Measurements from ENCODE around the gene PLOD3.
"Not testable (repeated sequence)": the region's sequence is repeated elsewhere in the genome, so short reads cannot be mapped to it uniquely, and the experiment has no call there.

The PLOD3 gene, protein sequence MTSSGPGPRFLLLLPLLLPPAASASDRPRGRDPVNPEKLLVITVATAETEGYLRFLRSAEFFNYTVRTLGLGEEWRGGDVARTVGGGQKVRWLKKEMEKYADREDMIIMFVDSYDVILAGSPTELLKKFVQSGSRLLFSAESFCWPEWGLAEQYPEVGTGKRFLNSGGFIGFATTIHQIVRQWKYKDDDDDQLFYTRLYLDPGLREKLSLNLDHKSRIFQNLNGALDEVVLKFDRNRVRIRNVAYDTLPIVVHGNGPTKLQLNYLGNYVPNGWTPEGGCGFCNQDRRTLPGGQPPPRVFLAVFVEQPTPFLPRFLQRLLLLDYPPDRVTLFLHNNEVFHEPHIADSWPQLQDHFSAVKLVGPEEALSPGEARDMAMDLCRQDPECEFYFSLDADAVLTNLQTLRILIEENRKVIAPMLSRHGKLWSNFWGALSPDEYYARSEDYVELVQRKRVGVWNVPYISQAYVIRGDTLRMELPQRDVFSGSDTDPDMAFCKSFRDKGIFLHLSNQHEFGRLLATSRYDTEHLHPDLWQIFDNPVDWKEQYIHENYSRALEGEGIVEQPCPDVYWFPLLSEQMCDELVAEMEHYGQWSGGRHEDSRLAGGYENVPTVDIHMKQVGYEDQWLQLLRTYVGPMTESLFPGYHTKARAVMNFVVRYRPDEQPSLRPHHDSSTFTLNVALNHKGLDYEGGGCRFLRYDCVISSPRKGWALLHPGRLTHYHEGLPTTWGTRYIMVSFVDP

DNA sequence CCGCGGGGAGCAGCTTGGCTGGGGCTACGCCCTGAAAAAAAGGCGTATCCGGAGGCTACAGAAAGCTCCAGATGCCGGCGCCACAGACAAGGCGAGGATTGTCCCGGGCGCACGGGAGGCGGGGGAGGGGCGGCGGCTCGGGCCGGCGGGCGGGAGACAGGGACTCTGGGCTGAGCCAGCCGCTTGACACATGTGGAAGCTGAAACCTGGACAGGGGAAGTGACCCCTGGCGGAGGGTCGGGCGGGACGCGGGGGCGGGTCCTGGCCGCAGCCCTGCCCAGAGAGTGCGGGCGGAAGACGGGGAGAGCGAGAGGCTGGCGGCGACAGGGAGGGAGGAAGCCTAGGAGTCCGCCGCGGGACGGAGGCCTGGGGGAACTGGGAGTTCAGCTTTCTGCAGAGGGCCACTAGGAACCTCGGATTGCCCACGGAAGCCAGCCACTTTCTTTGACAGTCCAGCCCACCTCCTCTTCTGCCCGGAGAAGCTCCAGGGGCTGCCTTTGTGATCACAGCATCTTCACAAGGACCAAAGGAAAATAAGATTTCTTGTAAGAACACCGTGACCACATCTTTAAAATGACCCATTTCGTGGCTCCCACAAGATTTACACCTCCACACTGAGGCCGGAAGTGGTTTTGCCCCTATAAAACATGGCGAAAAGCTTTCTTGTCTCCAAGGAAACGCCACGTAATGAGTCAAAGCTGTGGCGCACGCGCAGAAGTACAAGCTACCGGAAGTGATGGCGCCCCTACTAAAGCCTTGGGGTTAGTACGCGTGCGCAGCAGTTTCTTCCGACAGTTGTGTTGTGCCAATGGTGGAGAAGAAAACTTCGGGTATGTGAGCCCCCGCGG is at the start of gene PLOD3, which contains the start of gene ZNHIT1:
Gene PLOD3 (minus strand): TSS at position 194 of the 848 bp plus-strand sequence. CDS start 307 bp downstream, outside the sequence.
Gene ZNHIT1 (plus strand): TSS at position 778 of the 848 bp plus-strand sequence. CDS start 31 bp downstream, at position 809.
- peak; percentile 86 to 92 for DNase-seq (ENCODE audit: low read depth in 2 of 2)

- no peak for DNase-seq (ENCODE audit: low read depth in 2 of 2)
Observed at GRCh38 chr7:101265622-101266516, 48.5 kb upstream of the PLOD3 start.

DNA sequence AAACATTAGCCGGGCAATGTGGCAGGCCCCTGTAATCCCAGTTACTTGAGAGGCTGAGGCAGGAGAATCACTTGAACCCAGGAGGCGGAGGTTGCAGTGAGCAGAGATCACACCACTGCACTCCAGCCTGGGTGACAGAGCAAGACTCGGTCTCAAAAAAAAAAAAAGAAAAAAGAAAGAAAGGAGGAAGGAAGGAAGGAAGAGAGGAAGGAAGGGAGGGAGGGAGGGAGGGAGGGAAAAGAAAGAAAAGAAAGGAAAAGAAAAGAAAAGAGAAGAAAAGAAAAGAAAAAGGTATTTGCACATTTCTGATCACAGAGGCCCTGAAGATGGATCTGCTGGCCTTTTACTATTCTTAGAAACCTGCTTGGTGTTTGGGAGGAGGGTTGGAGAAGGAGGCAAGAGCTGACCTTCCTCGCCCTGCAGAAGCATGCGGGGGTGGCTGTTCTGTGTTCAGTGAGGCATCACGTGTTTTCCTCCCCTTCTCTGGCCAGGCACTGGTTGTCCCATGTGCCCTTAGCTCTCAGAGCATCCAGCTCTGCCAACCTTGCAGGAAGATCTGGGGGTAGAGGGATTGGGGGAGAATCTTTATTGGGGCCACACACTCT is 46.8 kb upstream of the PLOD3 start:
- not testable (repeated sequence) for DNase-seq (ENCODE audit: low read depth in 2 of 2)

GRCh38 chr7:101258243-101258731 is 40.9 kb upstream of the PLOD3 start:
- no peak for DNase-seq (ENCODE audit: low read depth in 2 of 2)

DNA sequence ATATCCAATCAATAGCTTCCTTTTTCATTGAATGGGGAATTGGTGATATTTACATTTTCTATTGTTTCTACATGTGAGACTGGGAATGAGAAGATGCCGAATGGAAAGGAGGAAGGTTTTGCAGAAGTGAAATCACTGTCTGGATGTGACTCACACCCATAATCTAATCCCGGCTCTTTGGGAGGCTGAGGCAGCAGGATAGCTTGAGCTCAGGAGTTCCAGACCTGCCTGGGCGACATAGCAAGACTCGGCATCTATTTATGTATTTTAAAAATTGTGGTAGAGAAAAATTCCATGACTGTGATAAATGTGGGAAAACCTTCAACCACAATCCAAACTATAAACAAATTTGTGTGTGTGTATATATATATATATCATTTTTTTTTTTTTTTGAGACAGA is 38.4 kb upstream of the PLOD3 start:
- DNase-seq (ENCODE audit: low read depth in 2 of 2) = no peak

DNA sequence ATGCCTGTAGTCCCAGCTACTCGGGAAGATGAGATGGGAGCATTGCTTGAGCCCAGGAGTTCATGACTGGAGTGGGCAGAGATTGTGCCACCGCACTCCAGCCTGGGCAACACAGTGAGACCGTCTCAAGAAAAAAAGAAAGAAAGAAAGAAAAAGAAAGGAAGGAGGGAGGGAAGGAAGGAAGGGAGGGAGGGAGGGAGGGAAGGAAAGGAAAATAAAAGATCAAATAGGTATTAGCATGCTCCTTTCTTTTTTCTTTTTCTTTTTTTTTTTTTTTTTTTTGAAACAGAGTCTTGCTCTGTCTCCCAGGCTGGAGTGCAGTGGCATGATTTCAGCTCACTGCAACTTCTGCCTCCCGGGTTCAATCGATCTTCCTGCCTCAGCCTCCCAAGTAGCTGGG is 35.8 kb upstream of the PLOD3 start:
- DNase-seq (ENCODE audit: low read depth in 2 of 2) = not testable (repeated sequence)

DNA sequence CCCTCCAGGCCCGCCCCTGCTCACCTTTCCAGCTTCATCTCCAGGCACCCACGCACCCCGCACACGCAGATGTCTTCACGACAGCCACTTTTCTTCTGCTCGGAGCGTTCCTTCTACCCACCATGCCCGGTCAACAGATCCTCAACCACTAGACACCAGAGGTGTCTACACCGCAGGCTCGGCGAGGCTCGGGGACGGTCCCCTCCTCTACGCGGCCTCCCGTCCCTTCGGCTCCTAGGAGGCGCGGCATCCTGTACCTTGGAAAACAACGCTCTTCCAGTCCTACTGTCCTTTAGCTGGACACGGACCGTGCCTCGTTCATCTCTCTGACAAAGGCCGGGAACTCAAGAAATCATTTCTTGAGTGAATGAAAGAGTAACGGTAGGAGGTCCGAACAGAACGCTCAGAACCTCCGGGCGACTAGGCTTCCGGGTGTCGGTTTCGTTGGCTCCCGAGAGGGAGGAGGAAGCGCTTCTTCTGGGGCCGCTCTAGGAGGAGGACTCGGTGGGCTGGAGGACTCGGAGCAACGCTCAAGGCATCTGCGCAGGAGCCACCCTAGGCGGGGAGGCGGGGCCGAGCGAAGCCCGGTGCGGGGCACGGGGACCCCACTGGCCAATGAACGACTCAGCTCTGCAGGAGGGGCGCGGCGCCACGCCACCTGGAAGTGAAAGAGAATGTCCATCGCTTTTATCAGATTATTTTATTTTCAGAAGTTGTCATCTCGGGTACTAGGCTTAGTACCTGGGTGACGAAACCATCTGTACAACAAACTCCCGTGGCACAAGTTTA is 34.7 kb upstream of the PLOD3 start:
- peak; percentile 94 to 98 for DNase-seq (ENCODE audit: low read depth in 2 of 2)

GRCh38 chr7:101250324-101250723 is 32.9 kb upstream of the PLOD3 start:
- no peak for DNase-seq (ENCODE audit: low read depth in 2 of 2)

GRCh38 chr7:101248276-101248675 is 30.9 kb upstream of the PLOD3 start:
- DNase-seq (ENCODE audit: low read depth in 2 of 2) = no peak

- no peak for DNase-seq (ENCODE audit: low read depth in 2 of 2)
Observed at GRCh38 chr7:101245147-101245668, 27.8 kb upstream of the PLOD3 start.

GRCh38 chr7:101244375-101245146 is 27.2 kb upstream of the PLOD3 start, which contains the start of gene FIS1:
Gene FIS1 (minus strand): TSS chr7:101245081. CDS start chr7:101245004, 77 bp downstream.
- DNase-seq (ENCODE audit: low read depth in 2 of 2) = peak; percentile 63 to 84

DNA sequence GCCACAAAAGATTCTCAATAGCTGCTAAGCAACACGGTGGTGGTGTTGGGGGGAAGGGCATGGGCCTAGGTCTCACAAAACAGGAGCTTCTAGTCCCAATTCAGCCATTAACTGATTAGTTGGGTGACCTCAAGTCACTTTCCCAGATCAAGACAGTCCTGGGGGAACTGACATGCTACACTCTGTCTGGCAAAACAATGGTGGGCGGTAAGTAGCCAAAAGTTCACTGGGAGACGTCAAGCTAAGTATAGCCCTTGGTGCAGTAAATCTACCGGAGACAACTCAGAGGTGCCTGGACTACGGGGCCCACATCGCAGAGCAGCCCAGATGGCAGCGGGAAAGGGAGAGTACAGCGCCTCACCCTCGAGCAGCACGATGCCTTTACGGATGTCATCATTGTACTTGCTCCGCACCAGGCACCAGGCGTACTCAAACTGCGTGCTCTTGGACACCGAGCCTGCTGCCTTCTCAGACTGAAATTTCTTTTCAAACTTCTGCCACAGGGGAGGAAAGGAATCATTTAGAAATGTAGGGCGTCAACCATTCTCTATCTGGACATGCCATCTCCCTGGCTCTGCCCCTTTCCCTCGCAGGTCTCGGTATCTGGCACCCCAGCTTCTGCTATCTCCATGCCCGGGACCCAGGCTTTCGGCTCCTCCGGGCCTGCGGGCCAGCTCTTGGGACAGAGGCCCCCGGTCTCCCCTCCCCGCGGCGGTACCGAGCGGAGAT is 26.4 kb upstream of the PLOD3 start:
- DNase-seq (ENCODE audit: low read depth in 2 of 2) = no peak

GRCh38 chr7:101241443-101242349 is 24.3 kb upstream of the PLOD3 start:
- no peak for DNase-seq (ENCODE audit: low read depth in 2 of 2)

GRCh38 chr7:101241015-101241363 is 23.6 kb upstream of the PLOD3 start:
- DNase-seq (ENCODE audit: low read depth in 2 of 2) = no peak

GRCh38 chr7:101240226-101241014 is 23.0 kb upstream of the PLOD3 start:
- no peak for DNase-seq (ENCODE audit: low read depth in 2 of 2)

DNA sequence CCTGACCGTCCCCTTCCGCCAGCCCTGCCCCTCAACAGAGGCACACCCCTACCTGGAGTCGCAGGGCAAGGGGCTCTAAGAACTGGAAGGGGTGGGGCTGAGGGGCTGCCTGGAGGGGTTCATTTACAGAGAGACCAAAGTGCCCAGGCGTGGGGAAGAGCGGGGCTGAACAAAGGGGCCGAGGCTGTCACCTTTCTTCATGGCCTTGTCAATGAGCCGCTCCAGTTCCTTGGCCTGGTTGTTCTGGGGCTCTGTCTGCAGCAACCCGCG is 22.5 kb upstream of the PLOD3 start:
- no peak for DNase-seq (ENCODE audit: low read depth in 2 of 2)

Measured in stimulated activated CD4-positive, alpha-beta T cell treated with anti-CD3 and anti-CD28 coated beads, Interleukin-1b, Interleukin-23, amount 100 ng/mL, for 1 hour (primary cell).